Measurements from ENCODE around the gene P2RX2. TPM values are rescaled to one million over a fixed set of nuclear protein-coding genes. Genes with fewer than 3 reads are reported as not detected.
A peak's percentile ranks its signal among the peaks of the same experiment; 100 is the strongest.

P2RX2 gene
- total RNA-seq, 2 donors from 2014 or later = 0.24 TPM; not detected in 1

DNA sequence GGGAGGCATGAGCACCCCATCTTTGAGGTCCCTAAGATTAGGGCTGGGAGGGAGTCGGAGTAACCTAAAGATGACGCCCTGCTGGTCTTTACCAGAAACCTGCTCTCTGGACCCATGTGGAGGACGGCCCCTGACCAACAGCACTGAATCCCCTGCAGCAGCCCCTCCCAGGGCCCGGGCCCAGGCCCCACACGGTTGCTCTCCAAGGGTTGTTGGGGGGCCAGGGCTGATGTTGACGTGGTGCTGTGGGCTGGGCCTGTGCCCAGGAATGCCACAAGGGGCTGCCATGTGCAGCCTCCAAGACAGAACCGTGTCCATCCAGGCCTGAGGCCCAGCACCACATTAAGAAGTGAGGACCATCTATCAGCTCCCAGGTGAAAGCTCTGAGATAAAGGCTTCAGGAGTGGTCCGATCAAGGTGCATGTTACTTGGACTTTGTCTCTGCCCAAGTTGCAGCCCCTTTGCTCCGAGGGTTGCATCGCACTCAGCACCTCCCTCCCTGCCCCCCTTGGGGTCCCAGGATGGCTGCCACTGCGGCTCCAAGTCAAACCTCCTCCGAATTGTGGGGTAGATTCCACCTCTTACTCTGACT, 37.8 kb upstream of the P2RX2 start:
- TF ChIP-seq, protein P1, sequence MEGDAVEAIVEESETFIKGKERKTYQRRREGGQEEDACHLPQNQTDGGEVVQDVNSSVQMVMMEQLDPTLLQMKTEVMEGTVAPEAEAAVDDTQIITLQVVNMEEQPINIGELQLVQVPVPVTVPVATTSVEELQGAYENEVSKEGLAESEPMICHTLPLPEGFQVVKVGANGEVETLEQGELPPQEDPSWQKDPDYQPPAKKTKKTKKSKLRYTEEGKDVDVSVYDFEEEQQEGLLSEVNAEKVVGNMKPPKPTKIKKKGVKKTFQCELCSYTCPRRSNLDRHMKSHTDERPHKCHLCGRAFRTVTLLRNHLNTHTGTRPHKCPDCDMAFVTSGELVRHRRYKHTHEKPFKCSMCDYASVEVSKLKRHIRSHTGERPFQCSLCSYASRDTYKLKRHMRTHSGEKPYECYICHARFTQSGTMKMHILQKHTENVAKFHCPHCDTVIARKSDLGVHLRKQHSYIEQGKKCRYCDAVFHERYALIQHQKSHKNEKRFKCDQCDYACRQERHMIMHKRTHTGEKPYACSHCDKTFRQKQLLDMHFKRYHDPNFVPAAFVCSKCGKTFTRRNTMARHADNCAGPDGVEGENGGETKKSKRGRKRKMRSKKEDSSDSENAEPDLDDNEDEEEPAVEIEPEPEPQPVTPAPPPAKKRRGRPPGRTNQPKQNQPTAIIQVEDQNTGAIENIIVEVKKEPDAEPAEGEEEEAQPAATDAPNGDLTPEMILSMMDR (IDR thresholded peaks at IDR 0.05) = no peak
- Histone ChIP-seq H3K36me3 (no peaks in the 10 kb centered on the region), H3K27ac (no peak overlapping the region), H3K27me3 (no peaks in the 10 kb centered on the region), H3K4me3 (no peak overlapping the region), H3K9me3 (no peaks in the 10 kb centered on the region), H3K4me1 (no peaks in the 10 kb centered on the region), H3K9ac (ENCODE audit: low read depth in 2 of 2, low read length in 2 of 2) (no peak overlapping the region)
- intact Hi-C loops (cut with DNase I) = no loop called here
- no peak for DNase-seq

DNA sequence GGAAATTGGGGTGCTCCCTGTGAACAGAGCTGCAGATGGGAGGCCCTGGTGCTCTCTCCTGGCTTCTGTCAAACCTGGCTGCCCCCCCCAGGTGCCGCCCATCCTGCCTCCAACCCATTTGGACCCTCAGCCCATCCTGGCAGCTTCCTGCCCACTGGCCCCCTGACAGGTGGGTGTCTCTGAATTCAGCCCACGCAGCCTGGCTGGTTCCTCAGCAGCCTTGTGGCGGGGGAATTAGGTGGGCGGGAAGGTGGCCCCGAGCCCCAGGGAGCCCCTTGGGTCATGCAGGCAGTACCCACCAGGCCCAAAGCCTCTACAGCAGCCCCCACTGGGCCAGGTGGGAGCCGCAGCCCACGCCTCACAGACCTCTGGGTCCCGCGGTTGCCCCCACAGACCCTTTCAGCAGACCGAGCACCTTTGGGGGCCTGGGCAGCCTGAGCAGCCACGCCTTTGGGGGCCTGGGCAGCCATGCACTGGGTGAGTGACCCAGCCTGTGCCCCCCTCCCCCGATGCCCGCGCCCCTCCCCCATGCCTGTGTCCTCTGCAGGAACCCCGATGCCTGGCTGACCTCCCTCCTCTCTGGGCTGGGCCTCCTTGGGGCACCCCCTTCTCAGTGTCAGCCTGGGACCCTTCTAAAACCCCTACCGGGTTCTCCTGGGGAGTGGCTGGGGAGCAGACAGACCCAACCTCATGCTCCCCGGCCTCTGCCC, 37.1 kb upstream of the P2RX2 start:
- Histone ChIP-seq H3K4me3 (no peak overlapping the region), H3K9me3 (no peaks in the 10 kb centered on the region), H3K9ac (ENCODE audit: low read depth in 2 of 2, low read length in 2 of 2) (no peak overlapping the region), H3K27me3 (no peaks in the 10 kb centered on the region), H3K27ac (no peak overlapping the region), H3K4me1 (no peaks in the 10 kb centered on the region), H3K36me3 (no peaks in the 10 kb centered on the region)
- intact Hi-C loops (cut with DNase I) = no loop called here
- TF ChIP-seq, protein P1 (IDR thresholded peaks at IDR 0.05) = no peak
- DNase-seq = no peak

DNA sequence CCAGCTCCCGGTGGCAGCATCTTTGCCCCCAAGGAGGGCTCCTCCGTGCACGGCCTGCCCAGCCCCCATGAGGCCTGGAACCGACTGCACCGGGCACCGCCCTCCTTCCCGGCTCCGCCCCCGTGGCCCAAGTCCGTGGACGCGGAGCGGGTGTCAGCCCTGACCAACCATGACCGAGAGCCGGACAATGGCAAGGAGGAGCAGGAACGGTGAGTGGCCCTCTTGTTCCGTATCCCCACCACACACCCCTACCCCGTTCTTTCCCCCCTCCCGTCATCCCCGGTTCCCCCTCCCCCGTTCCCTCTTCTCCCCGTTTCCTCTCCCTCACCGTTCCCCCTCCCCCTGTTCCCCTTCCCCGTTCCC, 36.5 kb upstream of the P2RX2 start:
- Histone ChIP-seq H3K27ac (no peak overlapping the region), H3K4me1 (no peaks in the 10 kb centered on the region), H3K9me3 (no peaks in the 10 kb centered on the region), H3K27me3 (no peaks in the 10 kb centered on the region), H3K9ac (ENCODE audit: low read depth in 2 of 2, low read length in 2 of 2) (no peak overlapping the region), H3K36me3 (no peaks in the 10 kb centered on the region), H3K4me3 (no peak overlapping the region)
- no peak for DNase-seq
- TF ChIP-seq, protein P1 (IDR thresholded peaks at IDR 0.05) = no peak
- intact Hi-C loops (cut with DNase I) = no loop called here

DNA sequence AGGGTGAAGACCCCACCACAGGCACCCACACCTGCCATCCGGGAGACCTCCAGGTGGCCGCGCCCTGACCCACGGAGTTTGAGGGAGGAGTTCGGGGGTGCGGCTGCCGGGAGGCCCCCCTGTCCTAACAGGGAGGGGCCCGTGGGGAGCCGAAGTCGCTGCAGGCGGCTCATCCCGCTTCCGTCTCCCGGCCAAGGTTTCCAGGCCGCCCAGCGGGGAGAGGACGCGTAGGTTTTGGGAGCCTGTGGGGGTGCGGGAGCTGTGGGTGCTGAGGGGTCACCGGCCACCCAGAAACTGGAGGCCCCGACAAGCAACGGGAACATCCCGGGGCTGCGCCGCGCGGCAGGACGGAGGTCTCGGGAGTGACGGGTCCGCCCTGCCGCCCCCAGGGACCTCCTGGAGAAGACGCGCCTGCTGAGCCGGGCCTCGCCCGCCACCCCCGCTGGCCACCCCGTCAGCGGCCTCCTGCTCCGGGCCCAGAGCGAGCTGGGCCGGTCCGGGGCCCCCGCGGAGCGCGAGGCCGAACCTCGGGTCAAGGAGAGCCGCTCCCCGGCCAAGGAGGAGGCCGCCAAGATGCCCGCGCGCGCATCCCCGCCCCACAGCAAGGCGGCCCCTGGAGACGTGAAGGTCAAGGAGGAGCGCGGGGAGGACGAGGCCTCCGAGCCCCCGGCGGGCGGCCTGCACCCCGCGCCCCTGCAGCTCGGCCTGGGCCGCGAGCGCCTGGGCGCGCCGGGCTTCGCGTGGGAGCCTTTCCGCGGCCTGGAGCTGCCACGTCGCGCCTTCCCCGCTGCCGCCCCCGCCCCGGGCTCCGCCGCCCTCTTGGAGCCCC, 35.8 kb upstream of the P2RX2 start:
- Histone ChIP-seq H3K4me3 (no peak overlapping the region), H3K9ac (ENCODE audit: low read depth in 2 of 2, low read length in 2 of 2) (peak overlapping the region in 1 of 2 donors; percentile 24), H3K4me1 (no peaks in the 10 kb centered on the region), H3K27me3 (no peaks in the 10 kb centered on the region), H3K27ac (no peak overlapping the region), H3K36me3 (no peaks in the 10 kb centered on the region), H3K9me3 (no peaks in the 10 kb centered on the region)
- intact Hi-C loops (cut with DNase I) = no loop called here
- TF ChIP-seq, protein P1 (IDR thresholded peaks at IDR 0.05) = no peak
- no peak for DNase-seq

DNA sequence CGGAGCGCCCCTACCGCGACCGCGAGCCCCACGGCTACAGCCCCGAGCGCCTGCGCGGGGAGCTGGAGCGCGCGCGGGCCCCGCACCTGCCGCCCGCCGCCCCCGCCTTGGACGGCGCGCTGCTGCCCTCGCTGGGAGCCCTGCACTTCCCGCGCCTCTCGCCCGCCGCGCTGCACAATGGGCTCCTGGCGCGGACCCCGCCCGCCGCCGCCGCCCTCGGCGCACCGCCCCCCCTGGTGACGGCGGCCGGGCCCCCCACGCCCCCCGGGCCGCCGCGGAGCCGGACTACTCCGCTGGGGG, 35.2 kb upstream of the P2RX2 start:
- Histone ChIP-seq H3K4me1 (no peaks in the 10 kb centered on the region), H3K36me3 (no peaks in the 10 kb centered on the region), H3K27me3 (no peaks in the 10 kb centered on the region), H3K9ac (ENCODE audit: low read depth in 2 of 2, low read length in 2 of 2) (no peak overlapping the region), H3K27ac (no peak overlapping the region), H3K4me3 (no peak overlapping the region), H3K9me3 (no peaks in the 10 kb centered on the region)
- TF ChIP-seq, protein P1 (IDR thresholded peaks at IDR 0.05) = no peak
- no peak for DNase-seq
- intact Hi-C loops (cut with DNase I) = no loop called here
